LNCAP (cell line): Measurements from ENCODE around the gene MAML2.

Experiments
- TF ChIP-seq, protein P1 (sequence below): fragments of 450-650 bp; IDR thresholded peaks from 2 replicates; pipeline ENCODE4 v1.5.1; 2017; ENCODE audit warnings: mild to moderate bottlenecking

MAML2 gene

DNA sequence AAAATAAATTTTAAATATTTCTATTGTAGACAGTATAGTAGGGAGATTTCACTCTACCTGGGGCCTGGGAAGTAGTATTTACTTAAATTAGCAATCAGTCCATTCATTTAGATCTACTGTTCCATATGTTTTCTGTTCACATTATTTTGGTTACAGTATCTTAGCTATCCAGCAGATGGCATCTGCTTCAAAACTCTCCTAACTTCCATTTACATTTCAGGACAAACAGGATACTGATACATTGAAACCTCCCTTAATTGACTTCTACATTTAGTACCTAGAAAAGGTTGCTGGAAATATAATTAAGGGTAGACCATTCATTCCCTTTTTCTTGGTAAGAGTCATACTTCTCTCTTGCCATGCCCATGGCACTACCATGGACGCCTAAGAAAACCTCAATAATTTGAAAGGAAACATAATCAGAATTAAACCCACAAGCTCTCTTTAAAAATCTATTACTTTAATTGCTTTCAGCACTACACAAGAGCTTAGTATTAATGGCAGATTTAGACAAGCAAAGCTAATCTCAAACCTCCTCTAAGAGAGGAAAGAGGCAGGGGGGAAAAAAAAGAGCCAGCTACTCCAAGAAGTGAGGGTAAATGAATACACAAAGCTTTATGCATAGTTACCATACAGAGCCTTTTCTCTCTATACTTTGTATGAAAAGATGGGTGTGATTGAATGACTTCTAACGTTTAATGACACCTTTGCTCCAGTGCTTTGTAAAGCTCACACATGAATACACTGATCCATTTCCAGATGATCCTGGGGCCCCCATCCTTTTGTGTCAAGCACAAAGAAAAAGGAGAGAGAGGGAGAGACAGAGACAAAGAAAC lies 287.9 kb downstream of the MAML2 start:
- TF ChIP-seq, protein P1, sequence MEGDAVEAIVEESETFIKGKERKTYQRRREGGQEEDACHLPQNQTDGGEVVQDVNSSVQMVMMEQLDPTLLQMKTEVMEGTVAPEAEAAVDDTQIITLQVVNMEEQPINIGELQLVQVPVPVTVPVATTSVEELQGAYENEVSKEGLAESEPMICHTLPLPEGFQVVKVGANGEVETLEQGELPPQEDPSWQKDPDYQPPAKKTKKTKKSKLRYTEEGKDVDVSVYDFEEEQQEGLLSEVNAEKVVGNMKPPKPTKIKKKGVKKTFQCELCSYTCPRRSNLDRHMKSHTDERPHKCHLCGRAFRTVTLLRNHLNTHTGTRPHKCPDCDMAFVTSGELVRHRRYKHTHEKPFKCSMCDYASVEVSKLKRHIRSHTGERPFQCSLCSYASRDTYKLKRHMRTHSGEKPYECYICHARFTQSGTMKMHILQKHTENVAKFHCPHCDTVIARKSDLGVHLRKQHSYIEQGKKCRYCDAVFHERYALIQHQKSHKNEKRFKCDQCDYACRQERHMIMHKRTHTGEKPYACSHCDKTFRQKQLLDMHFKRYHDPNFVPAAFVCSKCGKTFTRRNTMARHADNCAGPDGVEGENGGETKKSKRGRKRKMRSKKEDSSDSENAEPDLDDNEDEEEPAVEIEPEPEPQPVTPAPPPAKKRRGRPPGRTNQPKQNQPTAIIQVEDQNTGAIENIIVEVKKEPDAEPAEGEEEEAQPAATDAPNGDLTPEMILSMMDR, result peak; percentile 73

DNA sequence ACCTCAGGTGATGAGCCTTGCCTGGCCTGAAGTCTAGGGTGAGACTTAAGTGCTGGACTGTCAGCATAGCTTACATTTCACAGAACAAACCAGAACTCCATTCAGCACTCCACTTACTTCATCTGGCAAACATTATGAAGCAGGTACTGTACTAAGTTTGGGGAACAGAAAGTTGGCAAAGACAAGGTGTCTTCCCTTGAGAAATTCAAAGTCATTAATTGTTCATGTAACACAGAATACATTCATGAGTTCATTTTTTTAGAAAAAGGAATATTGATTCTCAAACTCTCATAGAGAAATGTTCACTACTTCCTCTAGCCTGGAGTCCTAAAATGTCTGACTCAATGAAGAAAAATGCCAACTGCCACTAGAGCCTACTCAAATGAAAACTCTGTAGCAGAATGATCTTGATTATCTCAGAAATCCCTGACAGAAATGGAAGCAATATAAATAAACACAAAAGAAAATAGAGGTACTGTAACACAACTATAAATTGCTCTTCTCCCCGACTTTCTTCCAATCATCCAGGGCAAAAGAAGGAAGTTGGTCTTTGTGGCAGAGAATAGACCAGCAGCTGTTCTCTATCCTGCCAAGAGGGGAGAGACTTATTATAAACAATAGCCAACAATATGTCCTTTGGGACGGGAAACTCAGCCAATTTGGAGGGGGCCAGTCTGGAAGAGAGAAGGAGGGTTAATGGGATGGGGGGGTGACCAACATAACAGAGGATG lies 289.9 kb downstream of the MAML2 start:
- TF ChIP-seq, protein P1, result no peak

DNA sequence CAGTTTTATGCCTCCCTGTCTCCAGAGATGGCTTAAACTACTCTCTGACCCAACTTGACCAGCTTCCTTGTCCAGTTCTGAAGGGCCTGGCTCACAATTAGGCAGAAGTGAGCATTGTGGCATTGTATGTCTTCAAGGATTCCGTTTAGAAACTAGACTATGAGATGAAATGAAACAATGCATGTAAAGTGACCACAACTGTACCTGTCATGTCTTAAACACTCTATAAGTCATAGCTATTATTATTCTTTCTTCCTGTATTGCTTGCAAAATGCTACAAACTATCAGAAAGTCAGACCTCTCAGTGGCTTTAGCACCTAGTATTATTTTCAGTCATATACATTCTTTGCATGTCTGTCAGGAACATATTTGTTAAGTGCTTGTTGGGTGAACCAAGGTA lies 291.2 kb downstream of the MAML2 start:
- TF ChIP-seq, protein P1, result no peak

DNA sequence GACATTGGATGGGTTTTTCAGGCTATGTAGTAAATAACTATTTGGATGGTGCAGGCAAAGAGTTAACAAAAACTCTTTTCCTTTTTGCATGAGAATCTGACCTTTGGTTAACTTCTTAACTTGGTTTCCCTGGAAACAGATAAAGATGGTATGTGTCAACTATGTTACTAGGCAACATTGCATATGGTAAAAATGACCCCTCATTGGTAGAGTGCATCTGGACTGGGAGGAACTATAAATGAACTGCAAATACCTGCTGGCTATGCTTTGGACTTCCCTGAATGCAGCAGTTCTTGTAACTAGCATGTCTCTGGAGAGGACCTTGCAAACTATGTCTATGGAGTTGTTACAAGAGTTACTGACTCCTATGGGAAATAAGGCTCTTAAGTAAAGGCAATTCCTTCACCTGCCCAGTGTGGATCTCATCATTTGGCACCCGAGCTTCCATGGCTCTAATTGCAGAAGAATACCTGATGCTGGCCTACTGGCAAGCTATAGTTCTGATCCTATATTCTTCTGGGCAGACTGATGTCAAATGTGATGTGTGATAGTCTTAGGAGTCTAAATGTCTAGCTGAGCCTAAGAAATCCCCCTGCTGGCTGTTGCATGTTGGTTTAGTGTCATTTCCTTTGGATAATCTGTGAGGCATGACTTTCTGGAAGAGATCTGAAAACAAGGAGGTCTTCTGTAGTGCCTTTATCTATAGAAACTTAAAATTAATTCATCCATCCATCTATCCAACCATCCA lies 292.4 kb downstream of the MAML2 start:
- TF ChIP-seq, protein P1, result no peak

DNA sequence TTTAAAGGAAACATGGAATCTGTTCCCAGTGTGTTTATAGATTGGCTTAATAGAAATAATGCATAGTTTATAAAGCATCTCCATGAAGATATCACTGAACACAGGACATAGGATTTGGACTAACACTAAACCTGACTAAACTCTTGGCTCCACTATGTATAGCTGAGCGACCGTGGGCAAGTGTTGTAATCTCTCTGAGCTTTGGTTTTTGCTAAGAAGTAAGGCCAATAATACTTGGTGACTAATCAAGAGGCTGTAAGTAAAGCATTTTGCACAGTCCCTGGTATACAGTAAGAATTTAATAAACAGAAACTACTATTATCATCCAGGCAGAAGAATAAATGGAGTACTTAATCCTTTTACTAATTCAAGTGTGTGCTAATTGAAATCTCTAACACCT lies 293.6 kb downstream of the MAML2 start:
- TF ChIP-seq, protein P1, result no peak

DNA sequence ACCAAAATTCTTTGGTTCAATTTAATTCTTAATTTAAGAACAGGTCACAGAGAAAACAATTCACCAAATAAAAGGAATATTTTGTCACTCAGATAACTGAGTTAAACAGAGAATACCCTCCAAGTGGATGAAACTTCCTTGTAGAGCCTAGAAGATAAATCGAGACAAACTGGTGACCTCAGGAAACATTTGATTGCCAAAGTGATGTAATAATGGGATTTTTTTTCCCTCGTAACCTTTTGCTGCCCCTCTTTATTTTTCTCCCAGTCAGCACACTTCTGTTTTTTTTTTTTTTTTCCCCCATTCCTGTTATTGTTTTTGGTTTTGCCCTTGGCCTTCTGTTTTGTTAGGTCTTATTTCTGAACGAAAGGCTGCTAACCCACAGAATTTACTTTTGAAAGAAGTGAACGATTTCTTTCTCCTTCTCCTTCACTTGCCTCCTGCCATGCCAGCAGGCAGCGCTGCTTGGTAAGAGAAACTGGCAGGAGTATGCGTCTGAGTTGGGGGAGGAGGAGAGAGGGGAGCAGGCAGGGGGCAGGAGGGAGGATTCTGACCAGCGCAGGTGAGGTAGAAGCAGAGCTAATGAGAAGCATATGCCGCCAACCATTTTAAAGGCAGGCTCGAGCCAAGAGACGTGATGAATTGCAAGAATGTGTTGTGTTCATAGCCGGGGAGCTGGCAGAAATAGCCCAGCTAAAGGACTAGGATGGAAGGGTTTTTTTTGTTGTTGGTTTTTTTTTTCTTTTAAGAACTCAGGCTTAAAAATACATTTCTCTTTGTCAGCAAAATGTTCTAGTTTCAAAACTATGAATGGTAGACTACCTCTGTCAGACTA lies 297.2 kb downstream of the MAML2 start:
- TF ChIP-seq, protein P1, result no peak

DNA sequence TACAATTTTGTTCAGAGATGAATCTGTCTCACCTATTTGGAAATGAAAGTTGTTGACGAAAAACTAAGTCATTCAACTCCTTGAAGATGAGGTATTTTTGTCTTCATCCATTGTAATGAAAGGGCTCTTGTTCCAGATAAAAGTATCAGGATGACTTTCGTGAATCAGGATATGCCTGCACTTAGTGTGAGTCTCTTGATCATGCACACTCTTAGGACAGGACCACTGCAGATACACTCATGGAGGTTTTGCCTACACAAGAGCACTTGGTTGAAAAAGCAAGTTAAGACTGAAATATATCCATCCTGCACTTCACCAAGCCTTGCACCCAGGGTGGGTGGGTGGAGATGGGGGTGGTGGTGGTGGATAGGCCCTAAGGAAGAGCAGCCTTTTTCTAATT lies 298.2 kb downstream of the MAML2 start:
- TF ChIP-seq, protein P1, result no peak
